Right ventricle myocardium superior (tissue), 1 donor: Measurements from ENCODE around the gene MRTFB. TPM values are rescaled to one million over a fixed set of nuclear protein-coding genes. Genes with fewer than 3 reads are reported as not detected.

Source experiments
- ATAC-seq: fragments of 200-7000 bp; cut with Tn5 transposase; one replicate; pipeline ENCODE4 v1.9.1; 2020; ENCODE audit warnings: mild to moderate bottlenecking; ENCODE audit not compliant: poor library complexity
- DNase-seq: peaks from one replicate; pipeline ENCODE4 v3.0.0-alpha.2; 2020
- intact Hi-C: fragments of 100-400 bp; cut with DNase I; formaldehyde crosslinking; loops from one replicate; pipeline ENCODE4 v1.11.2; 2022
- total RNA-seq: library from RNA; stranded (reverse); fragmentation: NEBNext Ultra II Directional; extraction: Animal tissue kit (Norgen Biotek cat#: 25700); gene quantifications from one replicate; pipeline ENCODE4 v1.2.1, GENCODE V29; 2021
- donor health status: DM: no; HTN: yes; CAD: no; lungs with severe emphysema.

The MRTFB gene
- total RNA-seq, 1 donor from 2014 or later: 22.1 TPM

DNA sequence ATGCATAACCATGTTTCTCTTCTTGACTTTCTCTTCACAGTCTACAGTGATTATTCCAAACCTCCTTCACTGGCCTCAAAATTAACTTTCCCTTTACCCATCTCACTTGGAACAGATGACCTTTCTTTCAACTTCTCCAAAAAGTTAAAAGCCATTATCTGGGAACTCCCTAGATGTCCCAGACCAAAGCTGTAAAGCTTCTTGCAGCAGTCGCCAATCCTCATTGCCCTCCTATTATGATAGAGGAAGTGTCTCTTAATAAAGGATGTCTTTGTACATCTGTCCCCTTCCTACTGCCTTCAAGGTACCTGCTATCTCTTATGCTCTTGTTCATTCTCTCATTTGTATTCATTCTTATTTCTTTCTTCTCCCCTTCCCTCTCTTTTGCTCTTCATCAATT lies 127.5 kb downstream of the MRTFB start:
- intact Hi-C loops: loop anchor here (10.0 kb wide), 1 partner anchor 184 kb away; no protein-coding TSS in a partner anchor
- ATAC-seq (no peak), DNase-seq (no peak)

DNA sequence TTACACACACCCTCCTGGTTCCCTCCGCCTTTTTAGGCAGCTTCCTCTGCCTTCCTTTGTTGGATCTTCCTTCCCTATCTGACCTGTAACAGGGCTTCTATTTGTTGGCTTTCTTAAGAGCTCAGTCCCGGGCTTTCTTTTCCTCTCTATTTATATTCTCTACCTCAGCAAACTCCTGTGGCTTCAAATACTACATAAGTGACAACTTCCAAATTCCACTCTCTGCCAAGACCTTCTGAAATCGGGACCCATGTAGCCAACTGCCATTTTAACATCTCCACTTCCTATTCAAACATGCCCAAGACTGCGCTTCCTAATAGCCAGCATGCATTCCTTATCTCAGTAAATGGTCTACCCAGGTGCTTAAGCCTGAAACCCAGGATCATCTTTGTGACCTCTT lies 128.1 kb downstream of the MRTFB start:
- intact Hi-C loops: loop anchor here (10.0 kb wide), 1 partner anchor 184 kb away; no protein-coding TSS in a partner anchor
- no peak for ATAC-seq
- DNase-seq: no peak

DNA sequence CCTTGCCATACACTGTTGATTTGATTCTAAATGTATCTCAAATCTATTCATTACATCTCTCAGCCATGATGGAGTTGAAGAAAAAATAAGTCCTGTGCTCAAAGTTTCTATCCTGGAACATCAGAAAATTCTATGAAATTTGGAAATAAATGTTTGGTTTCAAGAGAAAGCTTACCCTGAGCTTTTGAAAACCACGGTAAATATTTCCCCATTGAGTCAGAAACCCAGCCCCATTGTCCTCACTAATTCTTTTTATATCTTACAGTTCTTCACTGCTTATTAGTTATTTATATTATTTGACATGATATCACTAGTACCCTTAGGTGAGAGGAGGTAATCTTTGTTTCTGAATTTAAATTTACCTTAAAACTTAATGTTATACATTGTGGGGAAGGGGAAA lies 128.5 kb downstream of the MRTFB start:
- ATAC-seq (no peak), DNase-seq (no peak)
- intact Hi-C loops: loop anchor here (10.0 kb wide), 1 partner anchor 185 kb away; no protein-coding TSS in a partner anchor

DNA sequence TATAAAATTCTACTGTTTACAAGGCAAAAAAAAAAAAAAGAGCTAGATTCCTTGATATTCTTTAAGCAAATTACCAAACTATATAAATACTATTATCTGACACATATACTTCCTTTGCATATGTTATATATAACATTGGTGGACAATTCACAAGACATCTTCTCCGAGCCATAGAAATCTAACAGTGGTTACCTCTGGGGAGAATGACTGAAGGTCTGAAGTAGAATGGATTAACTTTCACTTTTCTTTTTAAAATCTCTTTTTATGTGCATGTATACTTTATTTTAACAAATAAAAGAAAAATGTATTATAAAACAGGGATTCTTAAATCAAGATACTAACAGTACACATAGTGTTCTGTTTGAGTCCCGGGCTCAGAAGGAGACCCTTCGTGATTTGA lies 131.0 kb downstream of the MRTFB start:
- no peak for ATAC-seq
- DNase-seq: no peak
- intact Hi-C loops: no loop called here

DNA sequence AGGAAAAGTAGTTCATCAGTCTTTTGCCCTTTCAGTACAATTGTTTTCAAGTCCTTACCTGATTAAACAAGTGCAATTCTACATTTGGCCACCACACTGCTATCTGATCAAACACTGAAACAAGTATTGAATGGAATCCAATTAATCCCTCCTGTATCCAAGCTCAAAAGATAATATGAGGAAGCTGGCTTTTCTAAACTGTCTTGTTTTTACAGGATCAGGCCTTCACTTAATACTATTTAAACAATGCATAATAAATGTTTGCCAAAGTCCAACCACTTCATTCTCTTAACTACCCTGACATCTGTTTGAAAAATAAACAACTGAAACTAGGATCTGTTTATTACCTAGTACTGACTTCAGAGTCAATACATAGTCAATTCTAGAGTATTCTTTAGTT lies 131.6 kb downstream of the MRTFB start:
- DNase-seq (no peak), ATAC-seq (peak; percentile 49)
- intact Hi-C loops: no loop called here

DNA sequence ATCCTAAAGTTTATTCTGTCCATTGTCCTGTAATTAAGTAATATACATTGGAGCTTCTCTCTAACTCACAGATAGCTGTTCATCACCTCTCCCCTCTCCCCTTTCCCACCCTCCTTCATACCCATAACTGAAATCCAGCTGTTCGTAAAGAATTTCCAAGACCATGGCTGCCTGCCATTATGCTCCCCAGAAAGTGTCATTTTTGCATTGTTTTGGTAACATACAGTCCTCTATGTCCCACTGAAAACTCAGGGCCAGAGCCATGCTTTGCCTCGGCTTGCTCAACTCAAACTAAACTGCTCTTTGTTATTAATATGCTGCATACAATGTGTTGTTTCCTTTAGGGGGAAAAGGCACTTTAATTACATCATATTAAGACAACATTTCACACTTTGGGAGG lies 132.0 kb downstream of the MRTFB start:
- ATAC-seq: no peak
- intact Hi-C loops: no loop called here

DNA sequence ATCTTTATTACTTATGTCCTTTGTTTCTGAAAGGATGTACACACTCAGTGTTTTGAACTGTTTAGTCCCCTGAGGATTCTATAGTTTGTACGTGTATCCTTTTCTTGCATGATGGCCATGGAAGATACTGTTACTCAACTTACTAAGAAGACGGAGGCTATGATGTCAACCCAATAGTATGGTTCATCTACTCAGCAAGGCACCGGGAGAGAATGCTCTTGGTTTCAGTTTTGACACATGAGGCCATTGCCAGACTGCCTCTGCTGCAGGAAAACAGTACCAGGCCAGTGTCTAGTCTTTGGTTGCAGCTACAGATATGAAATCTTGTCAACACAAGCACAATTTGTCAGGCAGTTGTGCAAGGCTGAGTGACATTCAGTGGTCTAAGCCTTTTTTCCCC lies 134.5 kb downstream of the MRTFB start:
- DNase-seq: no peak
- no peak for ATAC-seq
- intact Hi-C loops: no loop called here

More for the DNA sequence above, 132.0 kb downstream of the MRTFB start:
- DNase-seq: no peak

DNA sequence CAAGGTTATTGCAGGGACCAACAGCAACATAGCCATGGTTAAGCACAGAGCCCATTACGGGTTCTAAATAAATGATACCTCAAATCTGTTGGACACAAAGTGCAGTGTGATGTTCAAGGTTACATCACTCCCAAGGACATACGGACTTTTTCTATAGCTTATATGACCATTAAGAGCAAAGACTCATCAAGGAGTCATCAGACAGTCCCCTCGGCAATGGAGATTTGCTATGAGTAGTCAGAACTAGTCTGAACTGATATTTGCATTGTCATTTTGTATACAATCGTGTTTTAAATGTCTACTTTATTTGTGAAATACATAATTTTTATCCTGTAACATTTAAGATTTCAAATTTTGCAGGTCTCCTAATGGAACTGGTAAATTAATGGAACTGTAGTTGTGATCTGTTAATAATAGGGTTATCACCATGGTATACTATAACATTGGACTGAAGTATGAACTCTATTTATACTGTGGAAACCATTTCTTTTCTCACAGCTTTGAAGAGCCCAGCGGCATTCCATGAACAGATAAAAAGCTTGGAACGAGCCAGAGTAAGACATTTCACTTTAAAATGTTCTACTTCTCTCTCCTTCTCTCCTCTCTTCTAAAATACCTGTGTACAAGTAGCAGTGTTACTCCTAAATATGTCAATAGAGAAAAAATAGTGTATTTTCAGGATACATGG lies 140.9 kb downstream of the MRTFB start:
- intact Hi-C loops: loop anchor here (10.0 kb wide), 1 partner anchor 287 kb away; the partner anchor contains the start of gene ERCC4
- ATAC-seq (no peak), DNase-seq (no peak)

DNA sequence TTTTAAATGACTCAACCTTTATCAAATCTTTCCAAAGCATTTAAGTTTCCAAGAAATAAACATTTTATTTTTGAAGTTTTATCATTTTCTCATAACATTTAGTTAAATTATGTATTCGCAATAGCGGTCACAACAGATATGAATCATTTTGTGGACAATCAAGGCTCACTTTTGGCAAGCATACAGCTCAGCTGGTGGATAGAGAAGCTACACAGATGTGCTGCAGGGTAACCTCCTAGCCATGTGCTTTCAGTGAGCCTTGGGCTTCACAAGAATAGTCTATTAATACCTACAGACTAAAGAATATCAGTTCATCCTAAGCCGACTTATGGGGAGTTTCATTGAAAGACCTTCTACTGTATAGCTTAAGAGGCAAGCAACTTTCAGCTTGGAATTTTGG lies 144.8 kb downstream of the MRTFB start:
- intact Hi-C loops: loop anchor here (10.0 kb wide), 1 partner anchor 291 kb away; the partner anchor contains the start of gene ERCC4
- DNase-seq: no peak
- no peak for ATAC-seq

DNA sequence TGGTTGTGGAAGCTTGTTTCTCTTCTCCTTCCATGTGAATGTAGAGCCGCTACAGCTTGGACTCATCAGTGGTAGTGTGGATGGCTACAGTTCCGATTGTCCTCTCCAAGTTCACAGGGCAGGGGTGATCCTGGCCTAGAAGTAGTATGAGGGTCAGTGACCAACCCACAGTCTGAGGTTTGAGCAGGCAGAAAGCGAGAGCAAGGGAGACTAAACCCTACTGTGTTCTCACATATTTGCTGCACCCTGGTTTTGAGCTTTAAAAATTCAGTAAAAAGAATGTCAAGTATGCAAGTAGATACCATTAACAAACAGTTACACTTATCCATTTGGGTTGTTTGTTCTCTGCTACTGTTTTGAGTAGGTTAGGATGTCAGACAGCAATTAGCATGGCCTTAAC lies 148.9 kb downstream of the MRTFB start:
- DNase-seq (no peak), ATAC-seq (no peak)
- intact Hi-C loops: loop anchor here (10.0 kb wide), 1 partner anchor 295 kb away; the partner anchor contains the start of gene ERCC4

DNA sequence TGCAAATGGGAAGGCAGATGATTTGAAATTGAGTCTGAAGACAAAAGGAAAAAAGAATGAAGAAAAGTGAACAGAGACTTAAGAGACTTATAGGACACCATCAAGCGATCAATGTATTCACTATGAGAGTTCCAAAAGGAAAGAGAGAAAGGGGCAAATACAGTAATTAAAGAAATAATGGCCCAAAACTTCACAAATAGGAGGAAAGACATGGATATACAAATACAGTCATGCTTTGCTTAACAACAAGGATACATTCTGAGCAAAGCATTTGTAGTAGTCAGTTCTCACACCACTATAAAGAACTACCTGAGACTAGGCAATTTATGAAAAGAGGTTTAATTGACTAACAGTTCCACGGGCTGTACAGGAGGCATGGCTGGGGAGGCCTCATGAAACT lies 152.5 kb downstream of the MRTFB start:
- ATAC-seq (no peak), DNase-seq (no peak)
- intact Hi-C loops: no loop called here

DNA sequence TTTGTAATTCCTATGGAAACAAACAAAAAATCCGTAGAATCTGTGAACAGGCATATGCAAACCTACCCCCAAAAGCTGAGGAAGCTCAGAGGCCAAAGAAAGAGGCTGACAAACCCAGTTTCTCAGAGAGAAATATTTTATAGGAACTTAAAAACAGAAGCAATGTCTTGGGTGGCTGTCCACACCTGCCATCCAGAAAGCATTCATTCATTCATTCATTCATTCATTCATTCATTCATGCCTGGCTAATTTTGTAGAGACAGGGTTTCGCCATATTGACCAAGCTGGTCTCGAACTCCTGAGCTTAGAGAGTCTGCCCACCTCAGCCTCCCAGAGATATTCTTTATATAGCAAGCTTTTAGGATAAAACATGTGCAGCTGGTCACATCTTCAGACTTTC lies 154.3 kb downstream of the MRTFB start:
- DNase-seq: no peak
- ATAC-seq: no peak

DNA sequence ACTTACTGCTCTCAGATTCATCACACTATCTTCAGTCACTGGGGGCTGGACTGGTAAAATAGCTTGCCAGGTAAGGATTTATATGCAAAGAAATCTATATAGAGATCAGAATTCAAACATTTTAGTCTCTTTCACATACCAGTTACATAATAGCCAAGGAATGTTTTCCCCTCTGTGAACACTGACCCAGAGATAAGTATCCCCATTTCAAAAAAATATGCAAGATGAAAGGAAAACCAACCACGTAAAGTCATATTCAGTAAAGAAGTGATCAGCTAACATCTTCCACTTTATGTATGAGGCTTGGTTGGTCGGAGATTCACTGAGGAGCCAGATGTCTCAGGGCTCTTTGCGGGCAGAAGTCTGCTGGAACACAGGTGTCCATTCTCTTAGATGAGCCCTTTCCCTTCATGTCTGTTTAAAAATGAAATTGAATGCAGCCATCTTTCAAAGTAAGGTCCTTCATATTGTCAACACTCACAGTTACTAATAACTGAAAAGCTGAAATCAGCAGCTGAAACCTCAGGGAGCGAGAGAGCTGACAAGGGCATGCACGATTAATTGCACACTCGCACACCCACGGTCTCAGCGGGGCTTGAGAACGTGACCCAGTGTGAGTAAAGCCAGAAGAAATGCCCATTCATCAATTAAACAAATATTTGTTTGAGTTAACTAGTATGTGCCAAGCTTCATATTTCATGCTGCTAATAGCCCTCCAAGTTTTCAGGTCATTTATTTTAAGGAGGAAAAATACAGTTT lies 161.2 kb downstream of the MRTFB start:
- intact Hi-C loops: no loop called here
- DNase-seq (no peak), ATAC-seq (no peak)

More for the DNA sequence above, 154.3 kb downstream of the MRTFB start:
- intact Hi-C loops: no loop called here

DNA sequence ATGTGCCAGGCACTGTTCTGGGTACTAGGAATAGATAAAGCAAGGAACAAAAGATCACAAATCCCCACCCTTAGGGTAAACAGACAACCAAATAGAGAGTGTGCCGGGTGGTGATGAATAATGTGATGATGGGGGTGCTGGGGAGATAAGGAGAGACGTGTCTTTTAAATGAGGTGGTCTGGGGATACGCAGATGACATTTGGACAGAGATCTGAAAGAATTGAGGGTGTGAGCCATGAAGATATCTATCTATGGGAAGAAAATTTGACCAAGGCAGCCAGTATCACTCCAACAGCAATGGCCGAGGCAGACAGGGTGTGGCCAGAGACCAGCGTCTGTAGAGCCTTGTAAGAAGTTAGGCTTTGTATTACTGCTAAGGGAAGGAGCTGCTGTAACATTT lies 165.3 kb downstream of the MRTFB start:
- DNase-seq (no peak), ATAC-seq (no peak)
- intact Hi-C loops: no loop called here

DNA sequence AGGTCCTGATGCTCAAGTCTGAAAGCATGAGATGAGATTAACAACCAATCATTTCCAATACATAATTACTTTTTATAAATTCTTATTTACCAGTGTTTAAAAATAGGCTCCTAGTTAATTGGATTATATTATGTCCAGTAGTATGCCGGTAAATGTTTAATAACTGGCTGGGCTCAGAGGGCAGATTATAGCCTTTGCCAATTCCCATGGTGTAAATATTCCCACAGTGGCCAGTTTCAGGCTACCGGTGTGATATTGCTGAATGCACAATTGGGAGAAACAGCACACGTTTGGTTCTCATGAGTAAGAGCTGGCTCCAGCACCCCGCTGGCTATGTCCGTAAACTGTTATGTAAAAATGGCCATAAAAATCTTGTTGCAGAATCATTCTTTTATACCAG lies 167.6 kb downstream of the MRTFB start:
- DNase-seq: no peak
- intact Hi-C loops: no loop called here
- ATAC-seq: no peak

DNA sequence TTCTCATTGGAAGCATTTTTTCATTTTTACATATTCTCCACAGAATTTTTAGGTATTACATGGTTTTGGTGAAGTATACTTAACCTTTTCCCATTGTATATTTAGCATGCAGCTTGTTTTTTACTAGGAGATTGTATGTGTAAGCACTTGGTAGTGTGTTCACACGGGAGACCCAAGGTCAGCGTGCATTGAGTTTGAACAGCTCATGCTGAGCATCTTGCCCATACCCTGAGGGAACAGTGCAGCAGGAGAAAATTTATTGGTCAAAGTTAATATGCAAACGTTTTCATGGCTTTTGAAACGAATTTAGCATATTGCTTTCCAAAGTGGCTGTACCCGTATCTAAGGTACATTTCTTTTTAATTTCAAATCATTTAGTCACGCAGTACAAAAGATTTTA lies 168.7 kb downstream of the MRTFB start:
- intact Hi-C loops: loop anchor here (10.0 kb wide), 1 partner anchor 315 kb away; the partner anchor contains the start of gene ERCC4
- ATAC-seq (no peak), DNase-seq (no peak)

DNA sequence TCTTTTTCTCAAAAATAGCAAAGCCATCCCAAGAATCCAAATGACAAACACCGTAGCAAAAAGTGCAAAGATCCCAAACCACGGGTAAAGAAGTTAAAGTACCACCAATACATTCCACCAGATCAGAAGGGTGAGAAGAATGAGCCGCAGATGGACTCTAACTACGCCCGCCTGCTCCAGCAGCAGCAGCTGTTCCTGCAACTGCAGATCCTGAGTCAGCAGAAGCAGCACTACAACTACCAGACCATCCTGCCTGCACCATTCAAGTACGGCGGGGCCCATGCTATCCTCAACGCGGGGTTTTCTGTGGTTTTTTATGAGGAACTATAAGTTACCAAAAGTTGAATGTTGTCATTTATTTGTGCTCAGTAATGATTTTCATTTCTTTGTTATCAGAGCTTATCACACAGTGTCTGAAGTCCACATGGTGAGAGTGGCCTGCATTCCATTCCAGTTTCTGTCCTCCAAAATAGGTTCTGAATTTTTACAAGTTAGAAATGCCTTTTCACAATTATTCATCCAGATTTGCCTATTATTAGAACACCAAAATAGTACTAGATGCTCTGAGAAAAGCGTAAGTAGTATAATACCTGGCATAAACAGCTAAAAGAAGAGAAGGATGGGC lies 169.2 kb downstream of the MRTFB start:
- peak; percentile 72 for ATAC-seq
- DNase-seq: no peak
- intact Hi-C loops: loop anchor here (10.0 kb wide), 1 partner anchor 316 kb away; the partner anchor contains the start of gene ERCC4

DNA sequence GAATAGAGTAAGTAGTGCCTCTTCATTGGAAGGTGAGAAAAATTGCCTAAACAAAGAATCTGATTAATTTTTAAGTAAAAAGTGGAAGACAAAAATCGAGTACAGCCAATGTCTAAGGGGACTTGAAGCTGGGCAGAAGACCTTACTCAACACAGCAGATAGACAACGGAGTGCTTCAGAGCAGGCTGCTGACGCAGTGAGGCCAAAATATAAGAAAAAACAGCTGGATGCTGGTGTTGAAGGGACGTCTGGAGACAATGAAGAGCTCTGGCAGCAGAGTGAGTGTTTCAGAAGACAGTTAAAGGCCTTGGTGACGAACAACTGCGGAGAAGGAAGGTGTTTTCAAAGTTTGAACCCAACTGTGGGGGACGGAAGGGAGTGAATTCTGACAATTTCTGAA lies 169.8 kb downstream of the MRTFB start:
- intact Hi-C loops: loop anchor here (10.0 kb wide), 1 partner anchor 316 kb away; the partner anchor contains the start of gene ERCC4
- peak; percentile 59 for ATAC-seq
- DNase-seq: no peak

DNA sequence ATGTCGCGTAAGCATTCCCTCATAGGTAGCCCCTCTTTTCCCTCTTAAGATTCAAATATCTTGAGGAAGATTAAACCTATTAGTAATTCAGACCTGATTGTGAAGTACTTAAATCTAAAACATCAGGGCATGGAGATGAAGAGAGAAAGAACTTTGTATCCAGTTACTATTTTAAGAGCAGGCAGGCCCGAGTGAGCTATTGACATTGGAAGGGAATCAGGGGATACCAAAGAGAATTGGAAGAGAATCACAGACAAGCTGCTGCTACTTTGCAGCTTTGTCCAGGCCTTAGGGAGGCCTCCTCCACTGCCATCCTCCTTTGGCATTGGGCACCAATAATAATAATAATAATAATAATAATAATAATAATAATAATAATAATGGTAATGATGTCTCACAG lies 170.5 kb downstream of the MRTFB start:
- peak; percentile 73 for ATAC-seq
- intact Hi-C loops: loop anchor here (10.0 kb wide), 1 partner anchor 317 kb away; the partner anchor contains the start of gene ERCC4
- no peak for DNase-seq
